ENCODE results near the gene GOSR1. TPM values are rescaled to one million over a fixed set of nuclear protein-coding genes. Genes with fewer than 3 reads are reported as not detected.
"Not testable (repeated sequence)": the region's sequence is repeated elsewhere in the genome, so short reads cannot be mapped to it uniquely, and the experiment has no call there.

GOSR1 gene
- total RNA-seq, 1 donor from 2014 or later: 53.6 TPM

- H3K4me1 Mint-ChIP-seq (ENCODE audit: low read depth); H3K27ac Mint-ChIP-seq; intact Hi-C loops (cut with micrococcal nuclease); H3K36me3 Mint-ChIP-seq (ENCODE audit: low read depth); H3K4me3 Mint-ChIP-seq (ENCODE audit: low read depth); DNase-seq (ENCODE audit: low spot score); H3K9me3 Mint-ChIP-seq: not testable (repeated sequence)
- peaks cover 11% of the 10 kb centered on the region for H3K27me3 Mint-ChIP-seq (ENCODE audit: low read depth)
Observed at GRCh38 chr17:30563131-30563904, 86.1 kb downstream of the GOSR1 start.

GRCh38 chr17:30563905-30564390 lies 86.7 kb downstream of the GOSR1 start:
- peaks cover 11% of the 10 kb centered on the region for H3K27me3 Mint-ChIP-seq (ENCODE audit: low read depth)
- DNase-seq (ENCODE audit: low spot score); H3K4me3 Mint-ChIP-seq (ENCODE audit: low read depth); H3K36me3 Mint-ChIP-seq (ENCODE audit: low read depth); H3K9me3 Mint-ChIP-seq; intact Hi-C loops (cut with micrococcal nuclease); H3K27ac Mint-ChIP-seq; H3K4me1 Mint-ChIP-seq (ENCODE audit: low read depth): not testable (repeated sequence)

- DNase-seq (ENCODE audit: low spot score); H3K4me3 Mint-ChIP-seq (ENCODE audit: low read depth); H3K4me1 Mint-ChIP-seq (ENCODE audit: low read depth); H3K27ac Mint-ChIP-seq; H3K9me3 Mint-ChIP-seq; H3K36me3 Mint-ChIP-seq (ENCODE audit: low read depth); intact Hi-C loops (cut with micrococcal nuclease): not testable (repeated sequence)
- peaks cover 11% of the 10 kb centered on the region for H3K27me3 Mint-ChIP-seq (ENCODE audit: low read depth)
Observed at GRCh38 chr17:30564422-30565072, 87.3 kb downstream of the GOSR1 start.

GRCh38 chr17:30565073-30565935 lies 88.1 kb downstream of the GOSR1 start:
- intact Hi-C loops (cut with micrococcal nuclease): no loop called here
- no peak for DNase-seq (ENCODE audit: low spot score)
- H3K36me3 Mint-ChIP-seq (ENCODE audit: low read depth): no peaks in the 10 kb centered on the region
- no peak overlapping the region for H3K27ac Mint-ChIP-seq
- peaks cover 11% of the 10 kb centered on the region for H3K27me3 Mint-ChIP-seq (ENCODE audit: low read depth)
- H3K9me3 Mint-ChIP-seq: no peaks in the 10 kb centered on the region
- no peaks in the 10 kb centered on the region for H3K4me1 Mint-ChIP-seq (ENCODE audit: low read depth)
- H3K4me3 Mint-ChIP-seq (ENCODE audit: low read depth): no peak overlapping the region

- H3K4me1 Mint-ChIP-seq (ENCODE audit: low read depth); H3K9me3 Mint-ChIP-seq; DNase-seq (ENCODE audit: low spot score); H3K4me3 Mint-ChIP-seq (ENCODE audit: low read depth); intact Hi-C loops (cut with micrococcal nuclease); H3K36me3 Mint-ChIP-seq (ENCODE audit: low read depth); H3K27ac Mint-ChIP-seq: not testable (repeated sequence)
- peaks cover 11% of the 10 kb centered on the region for H3K27me3 Mint-ChIP-seq (ENCODE audit: low read depth)
Observed at GRCh38 chr17:30566104-30566503, 88.9 kb downstream of the GOSR1 start.

GRCh38 chr17:30566516-30567225 lies 89.5 kb downstream of the GOSR1 start:
- H3K27ac Mint-ChIP-seq; intact Hi-C loops (cut with micrococcal nuclease); H3K4me3 Mint-ChIP-seq (ENCODE audit: low read depth); H3K9me3 Mint-ChIP-seq; H3K36me3 Mint-ChIP-seq (ENCODE audit: low read depth); H3K4me1 Mint-ChIP-seq (ENCODE audit: low read depth); DNase-seq (ENCODE audit: low spot score): not testable (repeated sequence)
- peaks cover 10% of the 10 kb centered on the region for H3K27me3 Mint-ChIP-seq (ENCODE audit: low read depth)

- DNase-seq (ENCODE audit: low spot score): no peak
- Mint-ChIP-seq H3K27ac (no peak overlapping the region), H3K4me3 (ENCODE audit: low read depth) (no peak overlapping the region), H3K9me3 (no peaks in the 10 kb centered on the region), H3K36me3 (ENCODE audit: low read depth) (no peaks in the 10 kb centered on the region), H3K27me3 (ENCODE audit: low read depth) (peaks cover 7% of the 10 kb centered on the region), H3K4me1 (ENCODE audit: low read depth) (no peaks in the 10 kb centered on the region)
- intact Hi-C loops (cut with micrococcal nuclease): no loop called here
Observed at GRCh38 chr17:30567231-30568116, 90.3 kb downstream of the GOSR1 start.

GRCh38 chr17:30568117-30568430 lies 90.9 kb downstream of the GOSR1 start:
- intact Hi-C loops (cut with micrococcal nuclease): no loop called here
- H3K4me1 Mint-ChIP-seq (ENCODE audit: low read depth): no peaks in the 10 kb centered on the region
- no peak overlapping the region for H3K27ac Mint-ChIP-seq
- no peaks in the 10 kb centered on the region for H3K36me3 Mint-ChIP-seq (ENCODE audit: low read depth)
- peaks cover 3% of the 10 kb centered on the region for H3K27me3 Mint-ChIP-seq (ENCODE audit: low read depth)
- no peak overlapping the region for H3K4me3 Mint-ChIP-seq (ENCODE audit: low read depth)
- no peak for DNase-seq (ENCODE audit: low spot score)
- H3K9me3 Mint-ChIP-seq: no peaks in the 10 kb centered on the region

GRCh38 chr17:30569531-30570175 lies 92.4 kb downstream of the GOSR1 start:
- DNase-seq (ENCODE audit: low spot score); H3K4me3 Mint-ChIP-seq (ENCODE audit: low read depth); H3K36me3 Mint-ChIP-seq (ENCODE audit: low read depth); intact Hi-C loops (cut with micrococcal nuclease); H3K27ac Mint-ChIP-seq; H3K4me1 Mint-ChIP-seq (ENCODE audit: low read depth); H3K9me3 Mint-ChIP-seq; H3K27me3 Mint-ChIP-seq (ENCODE audit: low read depth): not testable (repeated sequence)

- H3K27me3 Mint-ChIP-seq (ENCODE audit: low read depth): no peaks in the 10 kb centered on the region
- no peaks in the 10 kb centered on the region for H3K4me1 Mint-ChIP-seq (ENCODE audit: low read depth)
- intact Hi-C loops (cut with micrococcal nuclease): no loop called here
- DNase-seq (ENCODE audit: low spot score): no peak
- H3K36me3 Mint-ChIP-seq (ENCODE audit: low read depth): no peaks in the 10 kb centered on the region
- H3K9me3 Mint-ChIP-seq: no peaks in the 10 kb centered on the region
- no peak overlapping the region for H3K27ac Mint-ChIP-seq
- no peak overlapping the region for H3K4me3 Mint-ChIP-seq (ENCODE audit: low read depth)
Observed at GRCh38 chr17:30570191-30570590, 93.0 kb downstream of the GOSR1 start.

GRCh38 chr17:30570596-30571265 lies 93.5 kb downstream of the GOSR1 start:
- no peak for DNase-seq (ENCODE audit: low spot score)
- no peak overlapping the region for H3K4me3 Mint-ChIP-seq (ENCODE audit: low read depth)
- H3K27ac Mint-ChIP-seq: no peak overlapping the region
- H3K27me3 Mint-ChIP-seq (ENCODE audit: low read depth): no peaks in the 10 kb centered on the region
- H3K36me3 Mint-ChIP-seq (ENCODE audit: low read depth): no peaks in the 10 kb centered on the region
- no peaks in the 10 kb centered on the region for H3K4me1 Mint-ChIP-seq (ENCODE audit: low read depth)
- no peaks in the 10 kb centered on the region for H3K9me3 Mint-ChIP-seq
- intact Hi-C loops (cut with micrococcal nuclease): no loop called here
